MCF 10A (cell line): ENCODE measurements around the gene ZSWIM8. TPM values are rescaled to one million over a fixed set of nuclear protein-coding genes. Genes with fewer than 3 reads are reported as not detected.

ENCODE experiments used
- BruUV-seq: library from RNA; stranded (reverse); fragments of 400-500 nt; replicated peaks from 2 replicates; lab custom pipeline; 2021; lab: Mats Ljungman, UMichigan
- CTCF ChIA-PET: fragments of 300-600 bp; sonication (Branson Sonifier 250); formaldehyde crosslinking; extraction: SDS; loops from one replicate; lab custom pipeline; 2021; ENCODE audit warnings: antibody characterized with exemption, inconsistent platforms; lab: Yijun Ruan, JAX
- POLR2A ChIA-PET: fragments of 300-600, 350-650 bp; sonication (Branson Sonifier 250); formaldehyde crosslinking; extraction: SDS; loops from one replicate; lab custom pipeline; 2020; ENCODE audit warnings: antibody characterized with exemption, inconsistent platforms; lab: Yijun Ruan, JAX
- DNase-seq: peaks from one replicate; pipeline ENCODE4 v3.0.0-alpha.2; 2018; ENCODE audit not compliant: unreplicated experiment
- H3K27ac Mint-ChIP-seq: one replicate; pipeline ENCODE4 v1.8.0; 2022; ENCODE audit warnings: mild to moderate bottlenecking, low read depth, mixed read lengths; ENCODE audit not compliant: unreplicated experiment
- H3K27me3 Mint-ChIP-seq: one replicate; pipeline ENCODE4 v1.8.0; 2022; ENCODE audit warnings: mixed read lengths; ENCODE audit not compliant: insufficient read depth, unreplicated experiment
- H3K36me3 Mint-ChIP-seq: one replicate; pipeline ENCODE4 v1.8.0; 2022; ENCODE audit warnings: mild to moderate bottlenecking, moderate library complexity, mixed read lengths; ENCODE audit not compliant: insufficient read depth, unreplicated experiment
- H3K4me1 Mint-ChIP-seq: one replicate; pipeline ENCODE4 v1.8.0; 2022; ENCODE audit warnings: mixed read lengths; ENCODE audit not compliant: insufficient read depth, unreplicated experiment
- H3K4me3 Mint-ChIP-seq: one replicate; pipeline ENCODE4 v1.8.0; 2022; ENCODE audit warnings: mild to moderate bottlenecking, moderate library complexity, mixed read lengths; ENCODE audit not compliant: unreplicated experiment
- H3K9me3 Mint-ChIP-seq: one replicate; pipeline ENCODE4 v1.8.0; 2022; ENCODE audit warnings: mixed read lengths; ENCODE audit not compliant: unreplicated experiment
- intact Hi-C: fragments of 100-400 bp; cut with micrococcal nuclease; formaldehyde crosslinking; loops from 2 replicates; pipeline ENCODE4 v1.14.1; 2022
- total RNA-seq: library from RNA; stranded (reverse); gene quantifications from 2 replicates; pipeline ENCODE4 v1.2.3, GENCODE V29; 2022
- TF ChIP-seq, protein P1 (sequence below): fragments of 200-600 bp; IDR thresholded peaks from one replicate; pipeline ENCODE4 v1.8.0; 2022; ENCODE audit warnings: antibody characterized with exemption, mild to moderate bottlenecking; ENCODE audit not compliant: unreplicated experiment

The ZSWIM8 gene
- total RNA-seq, 1 experiment from 2014 or later: 84.2 TPM

DNA sequence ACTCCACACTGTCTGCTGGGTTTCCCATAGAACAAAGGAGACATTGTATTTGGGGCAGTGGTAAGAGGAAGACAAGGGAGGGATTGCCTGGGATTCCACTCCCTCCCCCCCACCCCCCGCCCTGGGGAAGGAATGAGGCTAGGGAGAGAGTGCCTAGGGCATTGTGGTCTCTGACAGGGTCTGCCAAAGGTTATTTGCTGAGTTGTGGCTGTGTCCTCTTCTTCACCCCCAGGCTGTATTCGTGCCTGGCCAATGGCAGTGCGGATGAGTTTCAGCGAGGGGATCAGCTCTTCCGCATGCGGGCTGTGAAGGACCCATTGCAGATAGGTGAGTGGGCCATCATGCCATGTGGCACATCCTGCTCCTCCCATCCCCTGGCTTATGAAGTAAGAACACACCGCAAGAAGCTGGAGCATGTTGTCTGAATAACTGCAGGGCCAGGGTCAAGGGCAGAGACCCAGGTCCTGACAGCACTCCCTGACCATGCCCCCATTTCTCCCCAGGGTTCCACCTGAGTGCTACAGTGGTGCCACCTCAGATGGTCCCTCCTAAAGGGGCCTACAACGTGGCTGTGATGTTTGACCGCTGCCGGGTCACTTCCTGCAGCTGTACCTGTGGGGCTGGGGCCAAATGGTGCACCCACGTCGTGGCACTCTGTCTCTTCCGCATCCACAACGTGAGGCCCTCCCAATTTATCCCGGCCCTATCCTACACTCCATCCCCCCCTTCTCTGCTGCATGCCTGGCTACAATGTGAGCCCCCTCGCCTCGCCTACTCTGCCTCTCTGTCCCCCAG is 3.7 kb downstream of the ZSWIM8 start:
- H3K4me3 Mint-ChIP-seq: no peak overlapping the region
- H3K27me3 Mint-ChIP-seq: no peaks in the 10 kb centered on the region
- CTCF ChIA-PET: interaction anchor here (1.1 kb wide), 1 partner anchor 61 kb away, joined by 3 read pairs; no protein-coding TSS in a partner anchor
- TF ChIP-seq, protein P1, sequence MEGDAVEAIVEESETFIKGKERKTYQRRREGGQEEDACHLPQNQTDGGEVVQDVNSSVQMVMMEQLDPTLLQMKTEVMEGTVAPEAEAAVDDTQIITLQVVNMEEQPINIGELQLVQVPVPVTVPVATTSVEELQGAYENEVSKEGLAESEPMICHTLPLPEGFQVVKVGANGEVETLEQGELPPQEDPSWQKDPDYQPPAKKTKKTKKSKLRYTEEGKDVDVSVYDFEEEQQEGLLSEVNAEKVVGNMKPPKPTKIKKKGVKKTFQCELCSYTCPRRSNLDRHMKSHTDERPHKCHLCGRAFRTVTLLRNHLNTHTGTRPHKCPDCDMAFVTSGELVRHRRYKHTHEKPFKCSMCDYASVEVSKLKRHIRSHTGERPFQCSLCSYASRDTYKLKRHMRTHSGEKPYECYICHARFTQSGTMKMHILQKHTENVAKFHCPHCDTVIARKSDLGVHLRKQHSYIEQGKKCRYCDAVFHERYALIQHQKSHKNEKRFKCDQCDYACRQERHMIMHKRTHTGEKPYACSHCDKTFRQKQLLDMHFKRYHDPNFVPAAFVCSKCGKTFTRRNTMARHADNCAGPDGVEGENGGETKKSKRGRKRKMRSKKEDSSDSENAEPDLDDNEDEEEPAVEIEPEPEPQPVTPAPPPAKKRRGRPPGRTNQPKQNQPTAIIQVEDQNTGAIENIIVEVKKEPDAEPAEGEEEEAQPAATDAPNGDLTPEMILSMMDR: no peak
- DNase-seq: no peak
- intact Hi-C loops: no loop called here
- H3K27ac Mint-ChIP-seq: no peak overlapping the region
- H3K4me1 Mint-ChIP-seq: no peaks in the 10 kb centered on the region
- POLR2A ChIA-PET: interaction anchor here (0.7 to 9.9 kb wide), 5 partner anchors 8 to 58 kb away, joined by 4 to 79 read pairs (median 4); partner anchors contain the start of gene CHCHD1
- BruUV-seq: no TSS peak
- no peaks in the 10 kb centered on the region for H3K9me3 Mint-ChIP-seq
- peaks cover 49% of the 10 kb centered on the region for H3K36me3 Mint-ChIP-seq

DNA sequence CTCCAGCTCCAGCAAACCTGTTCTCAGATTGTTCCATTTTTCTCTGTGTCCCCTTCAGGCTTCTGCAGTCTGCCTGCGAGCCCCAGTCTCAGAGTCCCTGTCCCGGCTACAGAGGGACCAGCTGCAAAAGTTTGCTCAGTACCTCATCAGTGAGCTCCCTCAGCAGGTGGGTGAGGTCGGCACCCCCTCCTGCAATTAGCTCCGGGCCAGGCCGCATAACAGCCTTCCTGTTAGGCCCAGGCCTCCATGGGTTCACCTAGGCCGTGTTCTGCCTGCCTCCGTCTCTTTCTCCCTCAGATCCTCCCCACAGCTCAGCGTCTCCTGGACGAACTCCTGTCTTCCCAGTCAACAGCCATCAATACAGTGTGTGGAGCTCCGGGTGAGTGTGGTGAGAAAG is 4.3 kb downstream of the ZSWIM8 start:
- no TSS peak for BruUV-seq
- Mint-ChIP-seq H3K4me3 (no peak overlapping the region), H3K27me3 (no peaks in the 10 kb centered on the region), H3K4me1 (no peaks in the 10 kb centered on the region), H3K9me3 (no peaks in the 10 kb centered on the region), H3K36me3 (peaks cover 55% of the 10 kb centered on the region), H3K27ac (no peak overlapping the region)
- POLR2A ChIA-PET: interaction anchor here (0.7 to 1.7 kb wide), 2 partner anchors 8 to 20 kb away, joined by 4 read pairs; partner anchors contain the start of gene CHCHD1
- TF ChIP-seq, protein P1: no peak
- DNase-seq: no peak
- intact Hi-C loops: no loop called here
- CTCF ChIA-PET: interaction anchor here (1.1 kb wide), 1 partner anchor 61 kb away, joined by 3 read pairs; no protein-coding TSS in a partner anchor

DNA sequence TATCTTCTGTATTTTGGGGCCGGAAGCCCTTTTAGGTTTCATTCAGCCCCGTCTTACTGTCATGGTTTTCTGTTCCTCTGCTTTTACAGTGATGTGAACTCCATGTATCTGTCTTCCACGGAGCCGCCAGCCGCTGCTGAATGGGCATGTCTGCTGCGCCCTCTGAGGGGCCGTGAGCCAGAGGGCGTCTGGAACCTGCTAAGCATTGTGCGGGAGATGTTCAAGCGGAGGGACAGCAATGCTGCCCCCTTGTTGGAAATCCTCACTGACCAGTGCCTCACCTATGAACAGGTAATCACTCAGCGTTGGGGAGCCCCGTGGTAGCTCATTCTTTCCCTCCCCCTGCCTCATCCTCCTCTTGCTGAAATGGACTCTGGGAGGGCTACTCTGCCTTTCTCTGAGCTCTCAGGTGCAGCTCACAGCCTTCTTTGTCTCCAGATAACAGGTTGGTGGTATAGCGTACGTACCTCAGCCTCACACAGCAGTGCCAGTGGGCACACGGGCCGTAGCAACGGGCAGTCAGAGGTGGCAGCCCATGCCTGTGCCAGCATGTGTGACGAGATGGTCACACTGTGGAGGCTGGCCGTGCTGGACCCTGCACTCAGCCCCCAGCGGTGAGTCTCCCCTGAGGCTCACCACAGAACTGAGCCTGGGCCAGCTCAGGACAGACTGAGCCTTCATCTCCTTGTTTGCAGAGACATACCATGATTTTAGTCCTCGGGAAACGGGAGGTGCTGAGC is 5.7 kb downstream of the ZSWIM8 start:
- CTCF ChIA-PET: no interaction called here
- POLR2A ChIA-PET: interaction anchor here (1.7 to 2.4 kb wide), 2 partner anchors 10 to 18 kb away, joined by 4 to 5 read pairs; partner anchors contain the start of gene CHCHD1
- intact Hi-C loops: no loop called here
- H3K4me3 Mint-ChIP-seq: no peak overlapping the region
- no peaks in the 10 kb centered on the region for H3K27me3 Mint-ChIP-seq
- peaks cover 68% of the 10 kb centered on the region for H3K36me3 Mint-ChIP-seq
- DNase-seq: no peak
- BruUV-seq: no TSS peak
- H3K9me3 Mint-ChIP-seq: no peaks in the 10 kb centered on the region
- H3K4me1 Mint-ChIP-seq: no peaks in the 10 kb centered on the region
- H3K27ac Mint-ChIP-seq: no peak overlapping the region
- TF ChIP-seq, protein P1: no peak
